IPS-18a (cell line): ENCODE data around the gene CPNE5.

Experiments used
- H3K27ac ChIP-seq: one replicate; pipeline ENCODE4 v1.5.1; 2013; ENCODE audit warnings: low read length
- H3K27me3 ChIP-seq: one replicate; pipeline ENCODE4 v1.6.1; 2013; ENCODE audit warnings: mild to moderate bottlenecking, low read length; ENCODE audit not compliant: control insufficient read depth, insufficient read depth
- H3K36me3 ChIP-seq: one replicate; pipeline ENCODE4 v1.6.1; 2013; ENCODE audit warnings: low read depth, low read length; ENCODE audit not compliant: control insufficient read depth
- H3K4me1 ChIP-seq: one replicate; pipeline ENCODE4 v1.6.1; 2013; ENCODE audit warnings: low read depth, low read length; ENCODE audit not compliant: control insufficient read depth
- H3K4me3 ChIP-seq: one replicate; pipeline ENCODE4 v1.5.1; 2013; ENCODE audit warnings: low read length
- H3K9ac ChIP-seq: one replicate; pipeline ENCODE4 v1.6.1; 2013; ENCODE audit warnings: mild to moderate bottlenecking, low read length, moderate library complexity
- H3K9me3 ChIP-seq: one replicate; pipeline ENCODE4 v1.6.1; 2013; ENCODE audit warnings: low read depth, low read length; ENCODE audit not compliant: control insufficient read depth

The CPNE5 gene

DNA sequence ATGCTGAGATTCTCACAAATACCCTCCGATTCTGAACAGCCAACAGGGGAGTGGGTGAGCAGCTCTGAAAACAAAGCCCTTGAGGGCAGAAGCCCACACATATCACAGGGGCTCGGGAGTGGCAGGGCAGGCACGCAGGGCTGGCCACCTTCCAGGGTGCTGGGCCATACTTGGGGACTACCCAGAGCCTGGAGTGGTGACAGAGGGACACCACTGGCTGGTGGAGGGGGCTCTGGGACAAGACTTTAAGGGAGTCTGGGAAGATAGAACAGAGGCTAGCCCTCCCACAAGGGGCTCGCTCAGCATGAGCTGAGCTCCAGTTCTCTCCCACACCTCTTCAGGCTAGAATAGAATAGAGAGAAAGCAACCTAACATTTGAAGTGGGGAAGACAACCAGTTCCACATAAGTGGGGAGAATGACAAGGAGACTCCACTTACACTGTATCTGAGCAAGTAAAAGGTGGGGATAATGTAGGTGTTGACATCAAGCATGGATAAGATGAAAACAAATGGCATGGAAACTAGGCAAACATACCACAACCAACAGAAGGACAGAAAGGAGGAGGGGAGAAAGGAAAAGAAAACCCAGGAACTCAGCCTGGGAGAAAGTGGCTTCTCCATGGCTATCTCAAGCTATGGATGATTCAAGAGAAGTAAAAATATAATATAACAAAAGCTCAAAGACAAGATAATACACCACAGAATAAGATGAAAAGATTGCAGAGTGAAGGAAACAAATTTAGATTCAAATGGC lies 28.4 kb upstream of the CPNE5 start:
- H3K27ac ChIP-seq = no peak overlapping the region
- peaks cover 48% of the 10 kb centered on the region for H3K36me3 ChIP-seq
- H3K4me3 ChIP-seq = no peak overlapping the region
- no peaks in the 10 kb centered on the region for H3K4me1 ChIP-seq
- H3K27me3 ChIP-seq = no peaks in the 10 kb centered on the region
- no peak overlapping the region for H3K9ac ChIP-seq
- no peaks in the 10 kb centered on the region for H3K9me3 ChIP-seq

DNA sequence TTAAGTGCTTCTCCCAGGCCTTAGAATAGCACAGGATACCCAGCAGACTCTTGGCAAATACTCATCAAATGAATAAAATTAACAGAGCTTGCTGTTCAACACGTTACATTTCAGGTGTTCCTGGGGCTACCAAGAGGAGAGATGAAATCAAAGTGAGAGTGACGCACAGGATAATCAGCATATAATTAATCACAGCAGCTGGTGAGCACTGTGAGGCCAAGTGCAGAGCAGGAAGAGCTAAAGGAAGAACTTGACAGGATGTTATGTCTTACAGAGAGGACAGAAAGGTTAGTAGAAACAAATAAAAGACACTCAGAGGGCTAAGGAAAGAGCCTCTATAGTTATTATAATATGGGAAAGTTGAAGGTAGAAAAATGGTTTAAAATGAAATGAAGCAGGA lies 26.6 kb upstream of the CPNE5 start:
- Histone ChIP-seq H3K27ac (no peak overlapping the region), H3K9ac (no peak overlapping the region), H3K27me3 (no peaks in the 10 kb centered on the region), H3K4me3 (no peak overlapping the region), H3K36me3 (peaks cover 45% of the 10 kb centered on the region), H3K4me1 (no peaks in the 10 kb centered on the region), H3K9me3 (no peaks in the 10 kb centered on the region)

- no peak overlapping the region for H3K27ac ChIP-seq
- H3K4me1 ChIP-seq = peaks cover 6% of the 10 kb centered on the region
- peaks cover 34% of the 10 kb centered on the region for H3K36me3 ChIP-seq
Measured at GRCh38 chr6:36863670-36864540, 24.7 kb upstream of the CPNE5 start.

GRCh38 chr6:36862848-36863382 lies 23.7 kb upstream of the CPNE5 start:
- no peak overlapping the region for H3K27ac ChIP-seq
- H3K4me1 ChIP-seq = peaks cover 10% of the 10 kb centered on the region
- H3K27me3 ChIP-seq = no peaks in the 10 kb centered on the region
- H3K9ac ChIP-seq = no peak overlapping the region
- H3K4me3 ChIP-seq = no peak overlapping the region
- no peaks in the 10 kb centered on the region for H3K9me3 ChIP-seq
- H3K36me3 ChIP-seq = peaks cover 34% of the 10 kb centered on the region

More at GRCh38 chr6:36863670-36864540, 24.7 kb upstream of the CPNE5 start:
- H3K9ac ChIP-seq = no peak overlapping the region
- no peaks in the 10 kb centered on the region for H3K27me3 ChIP-seq
- H3K4me3 ChIP-seq = no peak overlapping the region
- H3K9me3 ChIP-seq = no peaks in the 10 kb centered on the region

DNA sequence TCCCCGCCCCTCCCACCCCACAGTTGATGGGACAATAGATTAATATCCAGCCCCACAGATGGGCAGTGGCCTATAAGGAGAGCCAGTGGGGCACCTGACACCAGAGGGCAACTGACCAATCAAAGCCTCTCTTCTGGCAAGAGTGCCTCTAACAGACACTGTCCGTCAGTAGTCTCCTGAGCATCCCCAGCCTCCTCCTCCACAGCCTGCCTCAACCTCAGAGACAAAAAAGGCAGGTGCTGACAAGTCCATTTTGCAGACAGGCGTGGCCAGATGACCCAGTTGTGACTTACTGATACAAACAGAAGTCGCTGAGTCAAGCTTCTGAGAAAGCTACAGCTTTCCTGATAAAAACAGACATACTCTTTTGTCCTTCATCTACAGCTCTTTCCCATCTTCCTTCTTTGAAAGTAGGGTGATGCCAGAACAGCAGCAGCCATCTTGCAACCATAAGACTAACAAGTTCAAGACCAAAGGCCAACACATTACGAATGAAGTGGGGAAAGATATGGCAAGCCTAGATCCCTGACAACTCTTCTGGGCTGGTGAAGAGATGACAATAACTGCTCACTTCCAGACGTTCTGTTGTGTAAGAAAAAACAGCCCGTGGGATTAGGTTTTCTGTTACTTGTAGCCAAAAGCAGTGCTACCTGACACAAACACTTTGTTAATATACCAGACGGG lies 23.1 kb upstream of the CPNE5 start:
- H3K4me3 ChIP-seq = no peak overlapping the region
- no peak overlapping the region for H3K9ac ChIP-seq
- no peaks in the 10 kb centered on the region for H3K9me3 ChIP-seq
- peaks cover 10% of the 10 kb centered on the region for H3K4me1 ChIP-seq
- peaks cover 28% of the 10 kb centered on the region for H3K36me3 ChIP-seq
- H3K27me3 ChIP-seq = no peaks in the 10 kb centered on the region
- no peak overlapping the region for H3K27ac ChIP-seq

DNA sequence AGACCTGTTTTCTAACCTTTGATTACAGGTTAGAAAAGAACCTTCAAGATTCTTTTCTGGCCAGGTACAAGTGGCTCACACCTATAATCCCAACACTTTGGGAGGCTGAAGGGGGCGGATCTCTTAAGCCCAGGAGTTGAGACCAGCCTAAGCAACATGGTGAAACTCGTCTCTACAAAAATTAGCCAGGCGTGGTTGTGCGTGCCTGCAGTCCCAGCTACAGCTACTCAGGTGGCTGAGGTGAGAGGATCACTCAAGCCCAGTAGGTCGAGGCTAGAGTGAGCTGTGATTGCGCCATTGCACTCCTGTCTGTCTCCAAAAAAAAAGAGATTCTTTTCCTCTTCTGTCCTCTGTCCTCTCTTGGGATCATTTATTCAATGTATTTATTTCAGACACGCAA lies 20.9 kb upstream of the CPNE5 start:
- Histone ChIP-seq H3K27ac (no peak overlapping the region), H3K4me3 (no peak overlapping the region), H3K36me3 (peaks cover 29% of the 10 kb centered on the region), H3K9me3 (no peaks in the 10 kb centered on the region), H3K4me1 (peaks cover 10% of the 10 kb centered on the region), H3K27me3 (no peaks in the 10 kb centered on the region), H3K9ac (no peak overlapping the region)

GRCh38 chr6:36858407-36858981 lies 19.2 kb upstream of the CPNE5 start:
- Histone ChIP-seq H3K36me3 (peaks cover 44% of the 10 kb centered on the region), H3K9me3 (no peaks in the 10 kb centered on the region), H3K4me1 (peaks cover 10% of the 10 kb centered on the region), H3K9ac (peak overlapping the region; percentile 40), H3K27ac (peak overlapping the region; percentile 82), H3K27me3 (no peaks in the 10 kb centered on the region), H3K4me3 (peak overlapping the region; percentile 15)

DNA sequence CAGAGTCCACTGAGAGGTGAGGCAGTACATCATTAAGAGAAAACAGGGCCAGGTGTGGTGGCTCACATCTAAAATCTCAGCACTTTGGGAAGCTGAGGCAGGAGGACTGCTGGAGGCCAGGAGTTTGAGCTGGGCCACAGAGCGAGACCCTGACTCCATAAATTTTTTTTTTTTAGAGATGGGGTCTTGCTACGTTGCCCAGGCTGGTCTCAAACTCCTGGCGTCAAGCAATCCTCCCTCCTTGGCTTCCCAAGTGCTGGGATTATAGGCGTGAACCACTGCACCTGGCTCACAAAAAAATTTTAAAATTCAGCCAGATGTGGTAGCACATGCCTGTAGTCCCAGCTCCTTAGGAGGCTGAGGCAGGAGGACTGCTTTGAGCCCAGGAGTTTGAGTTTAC lies 18.1 kb upstream of the CPNE5 start:
- Histone ChIP-seq H3K4me1 (peaks cover 10% of the 10 kb centered on the region), H3K27ac (no peak overlapping the region), H3K4me3 (no peak overlapping the region), H3K9ac (no peak overlapping the region), H3K27me3 (no peaks in the 10 kb centered on the region), H3K9me3 (no peaks in the 10 kb centered on the region), H3K36me3 (peaks cover 44% of the 10 kb centered on the region)

GRCh38 chr6:36856277-36856676 lies 17.0 kb upstream of the CPNE5 start:
- Histone ChIP-seq H3K9me3 (no peaks in the 10 kb centered on the region), H3K27ac (no peak overlapping the region), H3K4me1 (peaks cover 10% of the 10 kb centered on the region), H3K27me3 (no peaks in the 10 kb centered on the region), H3K4me3 (no peak overlapping the region), H3K36me3 (peaks cover 46% of the 10 kb centered on the region), H3K9ac (no peak overlapping the region)

DNA sequence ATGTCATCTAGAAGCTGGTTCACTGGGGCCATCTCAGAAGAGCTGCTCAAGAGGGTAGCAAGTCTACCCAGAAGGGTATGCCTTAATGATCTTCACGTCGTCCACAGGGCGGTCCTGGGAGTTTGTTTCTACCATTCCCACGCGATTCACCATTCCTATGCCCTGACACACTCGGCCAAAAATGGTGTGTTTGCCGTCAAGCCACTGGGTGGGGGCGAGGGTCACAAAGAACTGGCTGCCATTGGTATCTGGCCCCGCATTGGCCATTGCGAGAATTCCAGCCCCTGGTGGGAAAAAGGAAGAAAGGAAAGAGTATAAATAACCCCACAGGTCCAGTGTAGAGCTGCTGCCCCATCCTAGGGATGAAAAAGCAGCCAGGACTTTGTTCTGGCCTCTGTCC lies 16.5 kb upstream of the CPNE5 start:
- Histone ChIP-seq H3K27me3 (no peaks in the 10 kb centered on the region), H3K4me3 (no peak overlapping the region), H3K27ac (no peak overlapping the region), H3K4me1 (peaks cover 10% of the 10 kb centered on the region), H3K36me3 (peaks cover 46% of the 10 kb centered on the region), H3K9me3 (no peaks in the 10 kb centered on the region), H3K9ac (no peak overlapping the region)

- H3K27me3 ChIP-seq = no peaks in the 10 kb centered on the region
- H3K9me3 ChIP-seq = no peaks in the 10 kb centered on the region
- no peak overlapping the region for H3K9ac ChIP-seq
- H3K4me3 ChIP-seq = no peak overlapping the region
- H3K27ac ChIP-seq = no peak overlapping the region
- H3K4me1 ChIP-seq = peaks cover 9% of the 10 kb centered on the region
- H3K36me3 ChIP-seq = peaks cover 46% of the 10 kb centered on the region
Measured at GRCh38 chr6:36853325-36853724, 14.1 kb upstream of the CPNE5 start.
